ENCODE data around the gene USP17L5. TPM values are rescaled to one million over a fixed set of nuclear protein-coding genes. Genes with fewer than 3 reads are reported as not detected.
"Not testable (repeated sequence)": the region's sequence is repeated elsewhere in the genome, so short reads cannot be mapped to it uniquely, and the experiment has no call there.

The USP17L5 gene
- total RNA-seq (not detected), polyA plus RNA-seq (not detected)
- long read RNA-seq, donor 1 = 0 reads
- long read RNA-seq, donor 2 = 0 reads
- long read RNA-seq, donor 3 = 0 reads

GRCh38 chr4:9339103-9339502 lies at the start of gene USP17L5:
Gene USP17L5 (plus strand): TSS chr4:9339403. CDS start chr4:9339403, 0 bp downstream.
- DNase-seq; intact Hi-C loops (cut with DNase I); H3K9me3 ChIP-seq; H3K4me3 ChIP-seq; H3K27me3 ChIP-seq; H3K36me3 ChIP-seq; ATAC-seq; H3K4me1 ChIP-seq; H3K27ac ChIP-seq: not testable (repeated sequence)
- no CpG with 5 or more reads among the region's 15 CpGs for WGBS, 2 donors

GRCh38 chr4:9324191-9324590 lies 15.0 kb upstream of the USP17L5 start:
- 85 to 92% methylated on average over 1 of the region's 13 CpGs for WGBS, 2 donors
- H3K27me3 ChIP-seq; H3K36me3 ChIP-seq; H3K27ac ChIP-seq; H3K4me3 ChIP-seq; H3K4me1 ChIP-seq; intact Hi-C loops (cut with DNase I); DNase-seq; ATAC-seq; H3K9me3 ChIP-seq: not testable (repeated sequence)

- ATAC-seq; H3K27me3 ChIP-seq; H3K36me3 ChIP-seq; H3K9me3 ChIP-seq; intact Hi-C loops (cut with DNase I); H3K4me1 ChIP-seq; DNase-seq; H3K27ac ChIP-seq; H3K4me3 ChIP-seq: not testable (repeated sequence)
- WGBS, 2 donors = no CpG with 5 or more reads among the region's 15 CpGs
Measured at GRCh38 chr4:9324865-9325264, 14.3 kb upstream of the USP17L5 start, which contains the start of gene USP17L24. Gene USP17L24 (plus strand): TSS chr4:9325165. CDS start chr4:9325165, 0 bp downstream.

GRCh38 chr4:9329611-9330010 lies 9.6 kb upstream of the USP17L5 start, which contains the start of gene USP17L25:
Gene USP17L25 (plus strand): TSS chr4:9329911. CDS start chr4:9329911, 0 bp downstream.
- ATAC-seq, H3K27me3 ChIP-seq: not testable (repeated sequence)
- no CpG with 5 or more reads among the region's 15 CpGs for WGBS, 2 donors

GRCh38 chr4:9334358-9334757 lies 4.8 kb upstream of the USP17L5 start, which contains the start of gene USP17L26:
Gene USP17L26 (plus strand): TSS chr4:9334658. CDS start chr4:9334658, 0 bp downstream.
- ATAC-seq; H3K36me3 ChIP-seq; H3K4me3 ChIP-seq; intact Hi-C loops (cut with DNase I); DNase-seq; H3K27me3 ChIP-seq; H3K27ac ChIP-seq; H3K9me3 ChIP-seq; H3K4me1 ChIP-seq: not testable (repeated sequence)
- WGBS, 2 donors = 81% methylated on average over 9 of the region's 15 CpGs; no CpG with 5 or more reads in 1 of the 2 donors

More at GRCh38 chr4:9329611-9330010, 9.6 kb upstream of the USP17L5 start, which contains the start of gene USP17L25:
- H3K27ac ChIP-seq; H3K4me1 ChIP-seq; H3K36me3 ChIP-seq; H3K9me3 ChIP-seq; intact Hi-C loops (cut with DNase I); H3K4me3 ChIP-seq; DNase-seq: not testable (repeated sequence)

- H3K4me1 ChIP-seq; H3K9me3 ChIP-seq; H3K36me3 ChIP-seq; H3K4me3 ChIP-seq; intact Hi-C loops (cut with DNase I); H3K27me3 ChIP-seq; DNase-seq; ATAC-seq; H3K27ac ChIP-seq: not testable (repeated sequence)
- WGBS, 2 donors = no CpG with 5 or more reads among the region's 15 CpGs
Measured at GRCh38 chr4:9343848-9344247, 4.6 kb downstream of the USP17L5 start, which contains the start of gene USP17L27. Gene USP17L27 (plus strand): TSS chr4:9344148. CDS start chr4:9344148, 0 bp downstream.

GRCh38 chr4:9348593-9348992 lies 9.4 kb downstream of the USP17L5 start, which contains the start of gene USP17L28:
Gene USP17L28 (plus strand): TSS chr4:9348893. CDS start chr4:9348893, 0 bp downstream.
- H3K27ac ChIP-seq; intact Hi-C loops (cut with DNase I); H3K4me3 ChIP-seq; DNase-seq; H3K9me3 ChIP-seq; H3K27me3 ChIP-seq; H3K36me3 ChIP-seq; H3K4me1 ChIP-seq; ATAC-seq: not testable (repeated sequence)
- WGBS, 2 donors = no CpG with 5 or more reads among the region's 15 CpGs

GRCh38 chr4:9350866-9351265 lies 11.7 kb downstream of the USP17L5 start:
- H3K4me3 ChIP-seq; H3K27ac ChIP-seq; H3K36me3 ChIP-seq; H3K27me3 ChIP-seq; H3K9me3 ChIP-seq; intact Hi-C loops (cut with DNase I); H3K4me1 ChIP-seq; ATAC-seq: not testable (repeated sequence)
- WGBS, 2 donors = 91 to 93% methylated on average over 13 of the region's 18 CpGs
- DNase-seq = peak in 1 of 2 donors; percentile 17

GRCh38 chr4:9353338-9353737 lies 14.1 kb downstream of the USP17L5 start, which contains the start of gene USP17L29:
Gene USP17L29 (plus strand): TSS chr4:9353638. CDS start chr4:9353638, 0 bp downstream.
- H3K4me1 ChIP-seq; intact Hi-C loops (cut with DNase I); H3K4me3 ChIP-seq; H3K27ac ChIP-seq; ATAC-seq; DNase-seq; H3K9me3 ChIP-seq; H3K36me3 ChIP-seq; H3K27me3 ChIP-seq: not testable (repeated sequence)
- no CpG with 5 or more reads among the region's 15 CpGs for WGBS, 2 donors

GRCh38 chr4:9362829-9363228 lies 23.6 kb downstream of the USP17L5 start, which contains the start of gene USP17L30:
Gene USP17L30 (plus strand): TSS chr4:9363129. CDS start chr4:9363129, 0 bp downstream.
- DNase-seq; intact Hi-C loops (cut with DNase I); H3K4me1 ChIP-seq; H3K27ac ChIP-seq; H3K9me3 ChIP-seq; H3K4me3 ChIP-seq; H3K36me3 ChIP-seq; H3K27me3 ChIP-seq; ATAC-seq: not testable (repeated sequence)
- no CpG with 5 or more reads among the region's 15 CpGs for WGBS, 2 donors

- ATAC-seq; DNase-seq; H3K27ac ChIP-seq; H3K4me3 ChIP-seq; H3K4me1 ChIP-seq; intact Hi-C loops (cut with DNase I); H3K36me3 ChIP-seq; H3K27me3 ChIP-seq; H3K9me3 ChIP-seq: not testable (repeated sequence)
- WGBS, 2 donors = 29 to 55% methylated on average over 1 of the region's 1 CpG
Measured at GRCh38 chr4:9379881-9380280, 40.7 kb downstream of the USP17L5 start.
